Nephron progenitor cell (in vitro differentiated cells): Measurements from ENCODE around the gene OVAAL.

Experiments used
- DNase-seq: peaks from one replicate; pipeline ENCODE4 v3.0.0; 2021
- H3K27ac Mint-ChIP-seq: 2 replicates; pipeline ENCODE4 v1.8.0; 2021; ENCODE audit warnings: mild to moderate bottlenecking, moderate library complexity, mixed read lengths
- H3K27me3 Mint-ChIP-seq: 2 replicates; pipeline ENCODE4 v1.8.0; 2021; ENCODE audit warnings: mild to moderate bottlenecking, low read depth, mixed read lengths; ENCODE audit not compliant: poor library complexity
- H3K36me3 Mint-ChIP-seq: 2 replicates; pipeline ENCODE4 v1.8.0; 2021; ENCODE audit warnings: low read depth, mixed read lengths
- H3K4me1 Mint-ChIP-seq: 2 replicates; pipeline ENCODE4 v1.8.0; 2021; ENCODE audit warnings: mixed read lengths
- H3K4me3 Mint-ChIP-seq: 2 replicates; pipeline ENCODE4 v1.8.0; 2021; ENCODE audit warnings: mild to moderate bottlenecking, moderate library complexity, mixed read lengths
- H3K9me3 Mint-ChIP-seq: 2 replicates; pipeline ENCODE4 v1.8.0; 2021; ENCODE audit warnings: mild to moderate bottlenecking, moderate library complexity, mixed read lengths
- TF ChIP-seq, protein P1 (sequence below): fragments of 200-600 bp; sonication (generic); IDR thresholded peaks from 2 replicates; pipeline ENCODE4 v1.5.0; 2021; ENCODE audit warnings: antibody characterized with exemption

OVAAL gene

DNA sequence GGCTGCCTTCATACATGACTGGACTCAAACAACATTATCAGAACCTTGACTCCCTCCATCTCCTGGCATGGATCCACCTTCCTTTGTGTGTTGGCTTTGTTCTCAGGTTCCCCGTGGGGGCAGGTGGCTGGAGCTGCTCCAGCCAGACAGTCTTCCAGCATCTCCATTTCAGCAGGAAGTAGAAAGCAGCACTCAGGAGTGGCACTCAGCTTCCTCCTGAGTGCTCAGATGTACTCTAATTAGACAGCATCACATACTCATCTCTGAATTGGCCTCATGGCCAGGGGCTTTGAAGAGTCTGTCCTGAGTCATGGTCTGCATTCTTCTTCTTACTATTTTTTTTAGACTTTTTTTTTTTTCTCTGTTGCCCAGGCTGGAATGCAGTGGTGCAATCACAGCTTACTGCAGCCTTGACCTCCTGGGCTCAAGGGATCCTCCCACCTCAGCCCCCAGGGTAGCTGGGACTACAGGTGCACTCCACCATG, 27.9 kb downstream of the OVAAL start:
- TF ChIP-seq, protein P1, sequence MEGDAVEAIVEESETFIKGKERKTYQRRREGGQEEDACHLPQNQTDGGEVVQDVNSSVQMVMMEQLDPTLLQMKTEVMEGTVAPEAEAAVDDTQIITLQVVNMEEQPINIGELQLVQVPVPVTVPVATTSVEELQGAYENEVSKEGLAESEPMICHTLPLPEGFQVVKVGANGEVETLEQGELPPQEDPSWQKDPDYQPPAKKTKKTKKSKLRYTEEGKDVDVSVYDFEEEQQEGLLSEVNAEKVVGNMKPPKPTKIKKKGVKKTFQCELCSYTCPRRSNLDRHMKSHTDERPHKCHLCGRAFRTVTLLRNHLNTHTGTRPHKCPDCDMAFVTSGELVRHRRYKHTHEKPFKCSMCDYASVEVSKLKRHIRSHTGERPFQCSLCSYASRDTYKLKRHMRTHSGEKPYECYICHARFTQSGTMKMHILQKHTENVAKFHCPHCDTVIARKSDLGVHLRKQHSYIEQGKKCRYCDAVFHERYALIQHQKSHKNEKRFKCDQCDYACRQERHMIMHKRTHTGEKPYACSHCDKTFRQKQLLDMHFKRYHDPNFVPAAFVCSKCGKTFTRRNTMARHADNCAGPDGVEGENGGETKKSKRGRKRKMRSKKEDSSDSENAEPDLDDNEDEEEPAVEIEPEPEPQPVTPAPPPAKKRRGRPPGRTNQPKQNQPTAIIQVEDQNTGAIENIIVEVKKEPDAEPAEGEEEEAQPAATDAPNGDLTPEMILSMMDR: no peak
- H3K4me3 Mint-ChIP-seq: no peak overlapping the region
- H3K9me3 Mint-ChIP-seq: peaks cover 15% of the 10 kb centered on the region
- peak overlapping the region; percentile 82 for H3K27ac Mint-ChIP-seq
- H3K4me1 Mint-ChIP-seq: peaks cover 32% of the 10 kb centered on the region
- peaks cover 9% of the 10 kb centered on the region for H3K27me3 Mint-ChIP-seq
- no peak for DNase-seq
- H3K36me3 Mint-ChIP-seq: no peaks in the 10 kb centered on the region

DNA sequence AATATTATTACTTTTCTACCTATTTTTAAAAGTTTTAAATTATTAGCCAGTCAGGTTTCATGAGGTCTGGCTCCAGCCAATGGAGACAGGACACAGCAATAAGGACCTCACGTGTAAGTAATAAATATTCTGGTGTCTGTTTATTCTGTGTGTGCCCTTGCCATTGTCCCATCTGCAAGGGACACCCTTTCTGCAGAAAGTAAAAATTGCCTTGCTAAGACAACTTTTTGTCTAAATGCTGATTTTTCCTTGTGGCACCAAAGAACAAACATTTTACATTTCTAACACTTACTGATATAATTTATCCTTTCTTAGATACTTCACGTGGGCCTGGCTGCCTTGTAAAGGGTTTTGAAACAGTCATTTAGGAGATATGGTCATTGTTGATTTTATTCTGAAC, 29.4 kb downstream of the OVAAL start:
- no peak for DNase-seq
- TF ChIP-seq, protein P1: no peak
- Mint-ChIP-seq H3K27ac (no peak overlapping the region), H3K9me3 (peaks cover 15% of the 10 kb centered on the region), H3K4me1 (peaks cover 29% of the 10 kb centered on the region), H3K36me3 (no peaks in the 10 kb centered on the region), H3K27me3 (peaks cover 9% of the 10 kb centered on the region), H3K4me3 (no peak overlapping the region)

DNA sequence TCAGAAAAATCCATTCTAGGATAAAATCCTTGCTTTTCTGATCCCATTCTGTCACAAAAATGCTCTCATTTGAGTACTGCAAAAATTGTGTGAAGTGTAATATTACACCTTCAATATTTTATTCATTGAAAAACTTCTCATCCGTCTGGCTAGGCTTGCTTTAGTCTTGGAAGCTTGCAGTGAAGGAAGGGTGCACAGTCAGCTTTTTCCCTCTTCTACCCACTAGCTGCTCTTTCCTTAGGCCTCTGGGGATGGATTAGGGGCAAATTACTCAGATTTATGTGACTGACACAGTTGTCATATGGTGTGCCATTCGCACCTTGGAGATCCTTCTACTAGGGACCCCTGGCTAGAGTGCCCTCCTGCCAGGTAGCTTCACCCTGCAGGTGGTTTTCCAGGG, 32.1 kb downstream of the OVAAL start:
- TF ChIP-seq, protein P1: no peak
- peaks cover 9% of the 10 kb centered on the region for H3K27me3 Mint-ChIP-seq
- H3K36me3 Mint-ChIP-seq: no peaks in the 10 kb centered on the region
- H3K4me3 Mint-ChIP-seq: no peak overlapping the region
- peaks cover 32% of the 10 kb centered on the region for H3K4me1 Mint-ChIP-seq
- peaks cover 9% of the 10 kb centered on the region for H3K9me3 Mint-ChIP-seq
- no peak overlapping the region for H3K27ac Mint-ChIP-seq
- no peak for DNase-seq

DNA sequence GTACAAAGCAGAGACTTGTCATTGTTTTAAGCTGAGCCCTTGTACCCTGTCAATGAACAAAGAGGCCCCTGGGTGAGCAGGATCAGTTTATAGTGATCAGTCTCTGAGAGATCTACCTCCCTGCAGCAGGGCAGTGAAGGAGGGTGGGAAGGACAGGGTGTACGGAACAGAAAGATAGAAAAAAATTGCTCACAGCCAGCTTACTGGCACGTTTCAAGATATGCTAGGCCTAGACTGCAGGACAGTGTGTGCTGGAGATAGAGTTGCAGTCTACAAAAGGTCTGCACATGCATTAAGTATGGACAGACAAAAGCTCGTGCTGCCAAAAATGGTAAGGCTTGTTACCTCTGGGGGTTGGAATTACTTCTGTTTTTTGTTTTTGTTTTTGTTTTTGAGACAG, 34.6 kb downstream of the OVAAL start:
- Mint-ChIP-seq H3K27ac (no peak overlapping the region), H3K9me3 (peaks cover 6% of the 10 kb centered on the region), H3K27me3 (peaks cover 9% of the 10 kb centered on the region)

DNA sequence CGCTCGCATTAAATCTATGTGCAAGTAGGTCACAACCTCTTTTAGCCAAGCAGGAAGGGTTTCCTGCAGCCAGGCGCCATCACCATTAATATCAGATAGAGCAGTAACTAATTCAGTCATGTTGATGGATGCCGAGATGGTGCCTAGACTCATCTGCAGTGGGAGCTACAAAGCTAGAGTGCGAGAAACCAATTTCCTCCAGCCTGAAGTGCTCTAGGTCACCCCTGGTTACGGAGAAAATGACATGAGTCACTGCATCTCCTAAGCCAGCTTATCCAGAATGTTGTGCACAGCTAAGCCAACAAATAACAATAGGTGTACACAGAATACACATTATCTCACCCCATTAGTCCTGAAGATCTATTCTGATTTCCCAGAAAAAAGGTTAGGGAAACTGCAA, 36.0 kb downstream of the OVAAL start:
- TF ChIP-seq, protein P1: no peak
- Mint-ChIP-seq H3K27me3 (peaks cover 9% of the 10 kb centered on the region), H3K9me3 (peaks cover 2% of the 10 kb centered on the region), H3K36me3 (no peaks in the 10 kb centered on the region), H3K27ac (no peak overlapping the region), H3K4me1 (peaks cover 42% of the 10 kb centered on the region), H3K4me3 (no peak overlapping the region)
- DNase-seq: no peak

More for the DNA sequence above, 34.6 kb downstream of the OVAAL start:
- TF ChIP-seq, protein P1: no peak
- H3K4me3 Mint-ChIP-seq: no peak overlapping the region
- no peaks in the 10 kb centered on the region for H3K36me3 Mint-ChIP-seq
- peaks cover 33% of the 10 kb centered on the region for H3K4me1 Mint-ChIP-seq
- no peak for DNase-seq

DNA sequence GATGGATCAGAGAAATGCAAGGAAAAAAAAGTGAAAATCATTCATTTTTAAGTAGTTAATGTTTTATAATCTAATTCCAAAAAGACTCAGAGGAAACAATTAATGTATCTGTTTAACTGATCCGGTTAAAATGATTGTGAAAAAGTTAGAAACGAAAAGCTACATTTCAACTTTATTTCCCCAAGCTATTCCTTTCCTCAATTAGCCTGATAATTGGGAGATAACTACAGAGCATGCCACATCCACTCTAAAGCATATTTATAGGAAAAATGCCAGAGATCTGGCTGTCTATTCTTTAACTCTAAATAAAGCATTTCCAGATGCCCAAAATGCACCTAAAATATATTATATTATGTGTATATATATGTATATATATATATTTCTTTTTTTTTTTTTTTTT, 37.2 kb downstream of the OVAAL start:
- H3K4me3 Mint-ChIP-seq: no peak overlapping the region

More for the DNA sequence above, 37.2 kb downstream of the OVAAL start:
- H3K4me1 Mint-ChIP-seq: peaks cover 42% of the 10 kb centered on the region
- no peak overlapping the region for H3K27ac Mint-ChIP-seq
- TF ChIP-seq, protein P1: no peak
- H3K36me3 Mint-ChIP-seq: no peaks in the 10 kb centered on the region
- no peak for DNase-seq
- H3K27me3 Mint-ChIP-seq: peaks cover 13% of the 10 kb centered on the region
- no peaks in the 10 kb centered on the region for H3K9me3 Mint-ChIP-seq
